A549 (cell line): ENCODE results near the gene CHPF. TPM values are rescaled to one million over a fixed set of nuclear protein-coding genes. Genes with fewer than 3 reads are reported as not detected.

ENCODE experiments used
- ATAC-seq, 2 experiments: fragments of 200-7000 bp in 1 of 2; fragments of >200 bp in 1 of 2; cut with Nextera tagmentation in 1 of 2; cut with Tn5 transposase in 1 of 2; 3 replicates each; pipeline versions ENCODE4 v1.8.0 to v1.9.1; 2018 to 2020; ENCODE audit warnings: mild to moderate bottlenecking in 1 of 2, moderate library complexity in 1 of 2
- CTCF ChIA-PET: fragments of 300-600 bp; sonication (Branson Sonifier 250); formaldehyde crosslinking; extraction: SDS; loops from one replicate; lab custom pipeline; 2021; ENCODE audit warnings: antibody characterized with exemption, inconsistent platforms; lab: Yijun Ruan, JAX
- POLR2A ChIA-PET: fragments of 350-600 bp; formaldehyde crosslinking; extraction: SDS; loops from one replicate; lab custom pipeline; 2021; ENCODE audit warnings: antibody characterized with exemption, inconsistent platforms; lab: Yijun Ruan, JAX
- DNase-seq, 2 experiments: peaks; one replicate each; pipeline versions ENCODE4 v3.0.0 to v3.0.0-alpha.2; 2011 to 2016; ENCODE audit warnings: low read depth in 1 of 2, low spot score in 1 of 2
- FAIRE-seq: peaks from 2 replicates; lab custom pipeline; 2011; peaks lifted over from hg19 to GRCh38; lab: Jason Lieb, UNC
- H3K27ac ChIP-seq, 2 experiments: fragments of >200 bp; sonication (Bioruptor Twin); formaldehyde crosslinking; 3 replicates each; pipeline ENCODE4 v1.5.1; 2016 to 2017
- H3K4me1 ChIP-seq: fragments of >200 bp; sonication (Bioruptor Twin); formaldehyde crosslinking; 3 replicates; pipeline ENCODE4 v1.6.1; 2016
- H3K4me2 ChIP-seq: fragments of >200 bp; sonication (Bioruptor Twin); formaldehyde crosslinking; 3 replicates; pipeline ENCODE4 v1.6.1; 2016
- H3K4me3 ChIP-seq: fragments of >200 bp; sonication (Bioruptor Twin); formaldehyde crosslinking; 3 replicates; pipeline ENCODE4 v1.5.1; 2016
- H3K9me3 ChIP-seq: fragments of >200 bp; sonication (Bioruptor Twin); formaldehyde crosslinking; 3 replicates; pipeline ENCODE4 v1.6.1; 2016
- CBX8 ChIP-seq: fragments of 200-600 bp; sonication (generic); IDR thresholded peaks from 2 replicates; pipeline ENCODE4 v1.6.1; 2016
- CHD2 ChIP-seq: fragments of 150-350 bp; IDR thresholded peaks from 2 replicates; pipeline ENCODE4 v1.6.1; 2014; ENCODE audit warnings: low read length; ENCODE audit not compliant: partially characterized antibody
- CHD4 ChIP-seq: fragments of 200-600 bp; sonication (generic); IDR thresholded peaks from 2 replicates; pipeline ENCODE4 v1.6.1; 2016; ENCODE audit warnings: antibody characterized with exemption, mild to moderate bottlenecking, borderline replicate concordance
- EHF ChIP-seq: fragments of 250-450 bp; sonication (Bioruptor Pico); IDR thresholded peaks from 2 replicates; pipeline ENCODE4 v1.5.0; 2020; ENCODE audit warnings: mild to moderate bottlenecking
- EP300 ChIP-seq, 2 experiments: fragments of >200 bp; sonication (Bioruptor Twin); formaldehyde crosslinking; IDR thresholded peaks; 2 replicates in 1 of 2; 3 replicates in 1 of 2; pipeline ENCODE4 v1.6.1; 2016 to 2017
- GATA3 ChIP-seq: IDR thresholded peaks from 2 replicates; pipeline ENCODE4 v1.6.1; 2012; ENCODE audit warnings: borderline replicate concordance
- HEYL ChIP-seq: fragments of 250-450 bp; sonication (Bioruptor Pico); IDR thresholded peaks from 2 replicates; pipeline ENCODE4 v1.8.0; 2021; ENCODE audit warnings: mild to moderate bottlenecking, moderate library complexity
- HOXB13 ChIP-seq: fragments of 250-450 bp; sonication (Bioruptor Pico); IDR thresholded peaks from 2 replicates; pipeline ENCODE4 v1.5.0; 2020; ENCODE audit warnings: low read depth, mild to moderate bottlenecking, moderate library complexity
- MAZ ChIP-seq: fragments of 150-350 bp; IDR thresholded peaks from 2 replicates; pipeline ENCODE4 v1.6.1; 2014; ENCODE audit warnings: antibody characterized with exemption, low read depth, low read length, borderline replicate concordance
- NPAS2 ChIP-seq: fragments of 250-450 bp; sonication (Bioruptor Pico); IDR thresholded peaks from 2 replicates; pipeline ENCODE4 v1.8.0; 2022; ENCODE audit warnings: mild to moderate bottlenecking, moderate library complexity, borderline replicate concordance
- RNF2 ChIP-seq: fragments of 200-600 bp; sonication (generic); IDR thresholded peaks from 2 replicates; pipeline ENCODE4 v1.6.1; 2016; ENCODE audit warnings: low read depth, mild to moderate bottlenecking, antibody characterized with exemption, moderate library complexity, borderline replicate concordance
- SREBF2 ChIP-seq: fragments of 450-650 bp; IDR thresholded peaks from 2 replicates; pipeline ENCODE4 v1.6.1; 2014; ENCODE audit warnings: mild to moderate bottlenecking, moderate library complexity
- ZNF302 ChIP-seq: fragments of 250-450 bp; sonication (Bioruptor Pico); IDR thresholded peaks from 2 replicates; pipeline ENCODE4 v1.9.0; 2021; ENCODE audit warnings: inconsistent platforms, mild to moderate bottlenecking, moderate library complexity
- WGBS: methylation state at CpG from one replicate; pipeline ENCODE4 v1.1.6; 2017; ENCODE audit errors: missing lambda C conversion rate; 5-methylcytosine and 5-hydroxymethylcytosine counted together
- polyA plus RNA-seq, 4 experiments: library from polyadenylated mRNA; depleted of rRNA in 3 of 4; stranded (reverse); fragments of >200 nt; fragmentation: RNase III in 1 of 4; extraction: RNeasy Plus Mini Kit Qiagen cat#74134 plus additional on column Dnase treatment in 1 of 4; gene quantifications; 2 replicates in 3 of 4; 3 replicates in 1 of 4; pipeline ENCODE4 v1.2.3, GENCODE V29; 2011 to 2017
- TF ChIP-seq, protein P1 (sequence below): fragments of >200 bp; sonication (Bioruptor Twin); formaldehyde crosslinking; IDR thresholded peaks from 2 replicates; pipeline ENCODE4 v1.6.1; 2016
- TF ChIP-seq, protein P2 (sequence below): fragments of >200 bp; sonication (Bioruptor Twin); formaldehyde crosslinking; IDR thresholded peaks from 3 replicates; pipeline ENCODE4 v1.5.1; 2016
- TF ChIP-seq, protein P3 (sequence below): fragments of >200 bp; sonication (Bioruptor Twin); formaldehyde crosslinking; IDR thresholded peaks from 3 replicates; pipeline ENCODE4 v1.6.1; 2016
- TF ChIP-seq, protein P4 (sequence below): fragments of 250-450 bp; sonication (Bioruptor Pico); IDR thresholded peaks from 2 replicates; pipeline ENCODE4 v1.5.0; 2021; ENCODE audit warnings: mild to moderate bottlenecking, moderate library complexity, borderline replicate concordance

CHPF gene
- polyA plus RNA-seq, 2 of the 4 experiments (the other 2 are of a cell fraction) = 9.0 to 14.8 TPM

DNA sequence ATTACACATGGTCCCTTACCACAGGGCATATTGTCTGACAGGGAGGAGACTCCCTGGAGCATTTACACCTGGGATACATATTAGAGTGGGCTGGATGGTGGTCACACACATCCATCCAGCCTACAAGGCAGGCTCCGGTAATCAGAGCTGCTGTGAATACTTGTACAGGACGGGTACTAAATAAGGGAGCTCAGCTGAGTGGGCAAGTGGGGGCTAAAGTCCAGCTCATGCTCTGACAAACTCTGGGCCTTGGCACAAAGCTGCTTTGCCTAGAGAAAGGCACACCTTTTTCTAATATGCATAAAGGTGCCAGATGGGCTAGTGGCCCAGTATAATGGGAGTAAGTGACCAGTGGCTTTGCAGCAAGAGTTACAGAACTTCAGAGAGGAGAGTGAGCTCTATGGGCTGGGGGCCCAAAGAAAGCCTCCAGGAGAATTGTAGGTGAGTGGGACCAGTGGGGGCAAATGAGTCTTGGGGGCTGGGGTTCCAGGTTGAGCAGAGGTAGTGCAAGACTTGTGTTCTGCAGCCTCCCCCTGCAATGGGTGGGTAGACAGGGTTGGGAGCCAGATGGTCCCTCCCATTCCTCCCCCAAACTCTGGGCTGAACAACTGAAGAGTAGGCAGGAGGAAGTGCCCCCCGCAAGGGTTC, 1.8 kb upstream of the CHPF start:
- FAIRE-seq = no peak
- ATAC-seq = no peak
- 43% methylated on average over 3 of the region's 3 CpGs for WGBS
- Histone ChIP-seq H3K27ac (no peak overlapping the region), H3K4me2 (no peak overlapping the region), H3K9me3 (no peaks in the 10 kb centered on the region), H3K4me1 (peaks cover 12% of the 10 kb centered on the region)
- ChIA-PET POLR2A (no interaction called here), CTCF (interaction anchor here (0.6 to 79.1 kb wide), 4 partner anchors 16 to 154 kb away, joined by 3 to 3291 read pairs (median 120); partner anchors contain the start of genes ASIC4, GMPPA and SPEG)
- no peak for DNase-seq
- TF ChIP-seq CHD4 = no peak
- TF ChIP-seq SREBF2 = no peak
- TF ChIP-seq, all 56 proteins: peak for 0
- H3K4me3 ChIP-seq = no peak overlapping the region

- Histone ChIP-seq H3K9me3 (no peaks in the 10 kb centered on the region), H3K4me2 (peak overlapping the region; percentile 89), H3K4me3 (no peak overlapping the region; the same call in 2 of the 3 replicates), H3K27ac (no peak overlapping the region), H3K4me1 (peaks cover 12% of the 10 kb centered on the region)
- TF ChIP-seq, protein P1, sequence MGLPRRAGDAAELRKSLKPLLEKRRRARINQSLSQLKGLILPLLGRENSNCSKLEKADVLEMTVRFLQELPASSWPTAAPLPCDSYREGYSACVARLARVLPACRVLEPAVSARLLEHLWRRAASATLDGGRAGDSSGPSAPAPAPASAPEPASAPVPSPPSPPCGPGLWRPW = no peak
- TF ChIP-seq HOXB13 (CRISPR knock-in tag) (no peak), NPAS2 (CRISPR knock-in tag) (no peak), RNF2 (no peak), CBX8 (no peak), ZNF302 (CRISPR knock-in tag) (no peak), GATA3 (no peak), CHD2 (no peak), MAZ (no peak), EHF (no peak), EP300 (IDR thresholded peaks at IDR 0.05) (no peak), HEYL (CRISPR knock-in tag) (no peak)
- TF ChIP-seq, protein P2, sequence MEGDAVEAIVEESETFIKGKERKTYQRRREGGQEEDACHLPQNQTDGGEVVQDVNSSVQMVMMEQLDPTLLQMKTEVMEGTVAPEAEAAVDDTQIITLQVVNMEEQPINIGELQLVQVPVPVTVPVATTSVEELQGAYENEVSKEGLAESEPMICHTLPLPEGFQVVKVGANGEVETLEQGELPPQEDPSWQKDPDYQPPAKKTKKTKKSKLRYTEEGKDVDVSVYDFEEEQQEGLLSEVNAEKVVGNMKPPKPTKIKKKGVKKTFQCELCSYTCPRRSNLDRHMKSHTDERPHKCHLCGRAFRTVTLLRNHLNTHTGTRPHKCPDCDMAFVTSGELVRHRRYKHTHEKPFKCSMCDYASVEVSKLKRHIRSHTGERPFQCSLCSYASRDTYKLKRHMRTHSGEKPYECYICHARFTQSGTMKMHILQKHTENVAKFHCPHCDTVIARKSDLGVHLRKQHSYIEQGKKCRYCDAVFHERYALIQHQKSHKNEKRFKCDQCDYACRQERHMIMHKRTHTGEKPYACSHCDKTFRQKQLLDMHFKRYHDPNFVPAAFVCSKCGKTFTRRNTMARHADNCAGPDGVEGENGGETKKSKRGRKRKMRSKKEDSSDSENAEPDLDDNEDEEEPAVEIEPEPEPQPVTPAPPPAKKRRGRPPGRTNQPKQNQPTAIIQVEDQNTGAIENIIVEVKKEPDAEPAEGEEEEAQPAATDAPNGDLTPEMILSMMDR = no peak
- TF ChIP-seq, protein P3, sequence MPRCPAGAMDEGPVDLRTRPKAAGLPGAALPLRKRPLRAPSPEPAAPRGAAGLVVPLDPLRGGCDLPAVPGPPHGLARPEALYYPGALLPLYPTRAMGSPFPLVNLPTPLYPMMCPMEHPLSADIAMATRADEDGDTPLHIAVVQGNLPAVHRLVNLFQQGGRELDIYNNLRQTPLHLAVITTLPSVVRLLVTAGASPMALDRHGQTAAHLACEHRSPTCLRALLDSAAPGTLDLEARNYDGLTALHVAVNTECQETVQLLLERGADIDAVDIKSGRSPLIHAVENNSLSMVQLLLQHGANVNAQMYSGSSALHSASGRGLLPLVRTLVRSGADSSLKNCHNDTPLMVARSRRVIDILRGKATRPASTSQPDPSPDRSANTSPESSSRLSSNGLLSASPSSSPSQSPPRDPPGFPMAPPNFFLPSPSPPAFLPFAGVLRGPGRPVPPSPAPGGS = no peak
- TF ChIP-seq, protein P4, sequence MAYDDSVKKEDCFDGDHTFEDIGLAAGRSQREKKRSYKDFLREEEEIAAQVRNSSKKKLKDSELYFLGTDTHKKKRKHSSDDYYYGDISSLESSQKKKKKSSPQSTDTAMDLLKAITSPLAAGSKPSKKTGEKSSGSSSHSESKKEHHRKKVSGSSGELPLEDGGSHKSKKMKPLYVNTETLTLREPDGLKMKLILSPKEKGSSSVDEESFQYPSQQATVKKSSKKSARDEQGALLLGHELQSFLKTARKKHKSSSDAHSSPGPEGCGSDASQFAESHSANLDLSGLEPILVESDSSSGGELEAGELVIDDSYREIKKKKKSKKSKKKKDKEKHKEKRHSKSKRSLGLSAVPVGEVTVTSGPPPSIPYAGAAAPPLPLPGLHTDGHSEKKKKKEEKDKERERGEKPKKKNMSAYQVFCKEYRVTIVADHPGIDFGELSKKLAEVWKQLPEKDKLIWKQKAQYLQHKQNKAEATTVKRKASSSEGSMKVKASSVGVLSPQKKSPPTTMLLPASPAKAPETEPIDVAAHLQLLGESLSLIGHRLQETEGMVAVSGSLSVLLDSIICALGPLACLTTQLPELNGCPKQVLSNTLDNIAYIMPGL = no peak
- no peak for FAIRE-seq
- 33% methylated on average over 9 of the region's 9 CpGs for WGBS
- DNase-seq = no peak
- ChIA-PET CTCF (interaction anchor here (1.5 to 79.1 kb wide), 5 partner anchors 15 to 98 kb away, joined by 5 to 3291 read pairs (median 77); partner anchors contain the start of genes ASIC4, GMPPA and SPEG), POLR2A (interaction anchor here (1.3 kb wide), 1 partner anchor 8 kb away, joined by 3 read pairs; no protein-coding TSS in a partner anchor)
- ATAC-seq = no peak
Observed at GRCh38 chr2:219544567-219544966, 958 bp upstream of the CHPF start.
